GM13977 (cell line): Measurements from ENCODE around the gene RGS12.

Experiments
- DNase-seq: peaks from one replicate; pipeline ENCODE4 v3.0.0; 2012; ENCODE audit warnings: low spot score
- CTCF ChIP-seq: IDR thresholded peaks from 2 replicates; pipeline ENCODE4 v1.5.1; 2012; ENCODE audit warnings: mild to moderate bottlenecking, control low read depth; ENCODE audit not compliant: insufficient read depth; ENCODE audit errors: extremely low read depth, missing control alignments
- in situ Hi-C: fragments of 300-500 bp; cut with MboI; formaldehyde crosslinking; loops from one replicate; pipeline ENCODE4 v1.12.0; 2022; ENCODE audit warnings: low sequenced_read_pairs, low pct_unique_long_range_greater_than_20kb, mixed read lengths, inconsistent platforms; ENCODE audit not compliant: unreplicated experiment

Gene RGS12

GRCh38 chr4:3312362-3312761, 19.5 kb downstream of the RGS12 start:
- no peak for TF ChIP-seq CTCF
- in situ Hi-C loops = no loop called here
- DNase-seq = no peak

- no peak for DNase-seq
- in situ Hi-C loops = no loop called here
- no peak for TF ChIP-seq CTCF
These were observed 20.3 kb downstream of the RGS12 start for GRCh38 chr4:3313139-3313538.

DNA sequence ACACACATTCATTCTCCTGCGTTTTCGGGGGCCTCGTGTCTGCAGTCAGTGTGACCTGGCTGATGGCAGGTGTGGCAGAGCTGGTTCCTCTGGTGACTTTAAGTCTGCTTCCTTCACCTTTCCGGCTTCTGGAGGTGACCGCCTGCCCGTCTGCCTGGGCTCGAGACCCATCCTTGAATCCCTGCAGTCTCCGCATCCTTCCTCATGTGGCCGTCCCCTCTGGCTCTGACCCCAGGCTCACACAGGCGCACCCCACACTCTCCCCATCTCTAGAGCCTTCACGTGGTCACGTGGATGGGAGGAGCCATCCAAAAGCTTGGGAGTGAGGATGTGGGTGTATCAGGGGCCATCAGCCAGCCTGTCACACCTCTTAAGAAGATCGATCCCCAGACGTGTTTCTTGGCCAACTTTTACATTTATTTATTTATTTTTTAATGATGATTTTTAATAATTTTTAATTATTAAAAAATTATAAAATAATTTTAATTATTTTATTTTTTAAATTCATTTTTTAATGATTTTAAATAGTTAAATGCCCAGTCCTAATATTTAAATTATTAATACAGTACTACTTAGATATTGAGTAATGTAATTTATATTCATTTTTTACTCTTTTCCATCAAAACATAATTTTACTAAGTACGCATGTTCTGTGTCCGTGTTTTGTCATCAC, 20.9 kb downstream of the RGS12 start:
- no peak for TF ChIP-seq CTCF
- in situ Hi-C loops = no loop called here
- DNase-seq = no peak

DNA sequence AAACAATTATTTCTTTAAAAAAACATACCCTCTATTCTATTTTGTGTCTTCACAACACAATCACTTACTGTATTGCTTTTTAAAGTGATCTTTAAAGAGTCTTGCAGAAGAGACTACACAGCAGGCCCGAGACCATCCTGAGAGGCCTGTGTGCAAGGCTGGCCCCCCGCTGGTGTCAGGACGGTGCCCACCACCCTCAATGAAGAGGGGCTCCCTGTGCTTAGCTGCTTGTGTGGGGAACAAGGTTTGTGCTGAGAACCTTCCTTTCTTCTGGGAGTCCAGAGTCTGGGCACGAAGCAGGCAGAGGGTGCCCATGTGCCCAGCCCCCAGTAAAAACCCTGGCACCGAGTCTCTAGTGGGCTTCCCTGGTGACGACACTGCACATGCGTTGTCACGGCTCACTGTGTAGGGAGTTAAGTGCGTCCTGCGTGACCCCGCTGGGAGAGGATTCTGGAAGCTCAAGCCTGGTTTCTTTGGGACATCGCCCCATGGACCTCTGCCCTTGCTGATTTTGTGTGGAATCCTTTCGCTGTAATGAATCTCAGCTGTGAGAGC, 22.0 kb downstream of the RGS12 start:
- no peak for DNase-seq
- in situ Hi-C loops = no loop called here
- no peak for TF ChIP-seq CTCF

DNA sequence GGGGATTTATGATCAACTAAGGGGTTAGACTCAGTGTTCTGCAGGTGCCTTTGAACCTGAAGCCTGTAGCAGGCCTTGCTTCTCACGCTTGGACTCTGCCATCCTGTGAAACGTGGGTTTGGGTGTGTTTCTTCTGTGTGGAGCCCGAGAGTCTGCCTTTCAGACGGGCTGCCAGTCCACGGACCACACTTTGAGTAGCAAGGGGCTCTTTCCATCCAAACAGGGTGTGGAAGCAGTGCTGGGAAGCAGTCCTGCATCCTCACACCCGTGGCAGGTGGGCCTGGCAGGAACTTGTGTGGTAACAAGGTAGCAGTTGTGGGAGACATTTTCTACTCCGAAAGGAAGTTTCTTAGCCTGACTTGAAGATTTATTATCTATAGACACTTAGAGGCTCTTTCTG, 22.7 kb downstream of the RGS12 start:
- no peak for TF ChIP-seq CTCF
- DNase-seq = no peak
- in situ Hi-C loops = no loop called here

DNA sequence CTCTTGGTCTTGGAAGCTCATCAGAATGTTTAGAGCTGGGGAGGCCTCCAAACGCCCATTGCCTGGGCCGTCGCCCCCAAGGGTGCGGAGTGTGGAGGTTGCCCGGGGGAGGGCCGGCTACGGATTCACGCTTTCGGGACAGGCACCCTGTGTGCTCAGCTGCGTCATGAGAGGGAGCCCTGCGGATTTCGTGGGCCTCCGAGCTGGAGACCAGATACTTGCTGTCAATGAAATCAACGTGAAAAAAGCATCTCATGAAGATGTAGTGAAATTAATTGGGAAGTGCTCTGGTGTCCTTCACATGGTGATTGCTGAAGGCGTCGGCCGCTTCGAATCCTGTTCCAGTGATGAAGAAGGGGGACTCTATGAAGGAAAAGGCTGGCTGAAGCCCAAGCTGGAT, 23.3 kb downstream of the RGS12 start:
- TF ChIP-seq CTCF = no peak
- DNase-seq = no peak
- in situ Hi-C loops = no loop called here
